Stimulated activated CD4-positive, alpha-beta T cell treated with anti-CD3 and anti-CD28 coated beads, Interleukin-12 subunit alpha, Interleukin-12 subunit beta, amount 100 ng/mL, for 48 hours (primary cell): ENCODE data around the gene DACH1.

ENCODE experiments used
- DNase-seq, 3 donors: peaks; one replicate each; pipeline ENCODE4 v3.0.0-alpha.2; 2020; ENCODE audit warnings: low read depth in 2 of 3, low spot score in 1 of 3

The DACH1 gene

DNA sequence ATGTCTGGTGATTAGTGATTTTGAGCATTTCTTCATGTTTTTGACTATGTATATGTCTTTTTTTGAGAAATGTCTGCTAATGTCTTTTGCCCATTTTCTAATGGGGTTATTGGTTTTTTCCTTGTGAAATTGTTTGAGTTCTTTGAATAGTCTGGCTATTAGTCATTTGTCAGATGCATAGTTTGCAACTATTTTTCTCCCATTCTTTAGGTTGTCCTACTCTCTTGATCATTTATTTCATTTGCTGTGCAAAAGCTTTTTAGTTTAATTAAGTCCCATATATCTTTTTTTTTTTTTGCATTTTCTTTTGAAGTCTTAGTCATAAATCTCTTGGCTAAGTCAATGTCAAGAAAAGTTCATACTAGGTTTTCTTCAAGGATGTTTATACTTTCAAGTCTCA lies 449.8 kb downstream of the DACH1 start:
- no peak for DNase-seq

DNA sequence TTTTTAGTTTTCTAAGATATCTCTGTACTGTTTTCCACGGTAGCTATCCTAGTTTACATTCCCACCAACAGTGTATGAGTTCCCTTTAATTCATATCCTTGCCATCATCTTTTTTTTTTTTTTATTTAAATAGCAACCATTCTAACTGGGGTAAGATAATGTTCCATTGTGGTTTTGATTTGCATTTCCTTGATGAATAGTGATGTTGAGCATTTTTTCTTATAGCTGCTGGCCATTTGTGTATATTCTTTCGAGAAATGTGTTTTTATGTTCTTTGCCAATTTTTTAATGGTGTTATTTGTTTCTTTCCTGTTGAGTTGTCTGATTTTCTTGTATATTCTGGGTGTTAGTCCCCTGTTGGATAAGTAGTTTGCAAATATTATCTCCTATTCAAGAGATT lies 454.8 kb downstream of the DACH1 start:
- DNase-seq = no peak

DNA sequence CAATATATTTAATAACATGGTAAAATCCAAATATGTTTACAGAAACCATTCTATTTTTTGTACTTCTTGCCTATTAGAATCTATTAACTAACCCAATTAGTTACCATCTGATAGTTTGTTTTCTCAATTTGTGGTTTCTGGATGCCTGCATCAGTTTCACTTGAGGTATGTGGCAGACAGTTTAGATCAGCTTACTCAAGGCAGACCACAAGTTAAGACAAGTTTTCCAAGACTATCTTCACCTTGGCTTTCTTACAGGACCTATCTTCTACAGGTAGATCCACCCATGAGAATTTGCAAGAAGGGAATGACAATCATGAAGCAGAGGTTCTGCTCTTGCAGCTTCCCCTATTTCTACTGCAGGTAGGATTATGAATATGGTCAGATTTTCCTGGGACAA lies 458.6 kb downstream of the DACH1 start:
- DNase-seq = no peak

DNA sequence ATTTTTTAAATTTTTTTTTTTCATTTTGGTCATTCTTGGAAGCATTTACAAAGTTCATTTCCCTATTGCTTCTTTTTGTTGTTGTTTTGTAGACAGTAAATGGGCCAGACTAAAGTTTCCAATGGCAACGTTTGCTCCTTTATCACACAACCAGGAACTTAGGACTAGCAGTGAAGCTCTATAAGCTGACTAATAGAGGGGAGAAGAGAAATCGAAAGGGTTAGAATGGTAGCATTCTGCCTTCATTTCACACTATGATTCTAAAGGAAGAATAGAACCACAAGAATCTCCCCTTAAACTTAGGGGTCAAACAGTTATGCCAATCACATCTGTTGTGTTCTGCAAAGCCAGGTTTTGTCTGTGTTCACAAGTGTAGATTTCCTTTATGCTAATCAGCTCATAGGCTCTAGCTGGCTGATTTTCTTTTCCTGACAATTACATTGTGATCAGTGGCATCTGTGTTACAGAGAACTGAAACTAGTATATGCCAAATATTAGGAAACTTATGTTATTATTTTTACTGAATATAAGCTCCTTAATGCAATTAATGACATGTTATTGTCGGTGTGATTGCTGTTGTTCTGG lies 467.3 kb downstream of the DACH1 start:
- DNase-seq = no peak

DNA sequence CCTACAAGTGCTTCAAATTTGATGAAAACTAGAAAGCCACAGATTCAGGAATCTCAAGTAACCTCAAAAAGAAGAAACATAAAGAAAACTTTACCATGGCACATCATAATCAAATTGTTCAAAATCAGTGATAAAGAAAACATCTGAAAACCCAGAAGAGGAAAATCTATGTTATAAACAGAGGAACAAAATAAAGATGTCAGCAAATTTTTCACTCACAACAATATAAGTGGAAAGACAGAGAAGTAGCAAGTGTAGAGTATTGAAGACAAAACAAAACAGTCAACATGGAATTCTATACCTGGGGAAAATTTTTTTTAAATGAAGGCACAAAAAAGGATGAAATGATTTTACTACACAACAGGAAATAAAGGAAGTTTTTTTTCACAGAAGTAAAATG lies 470.9 kb downstream of the DACH1 start:
- no peak for DNase-seq

DNA sequence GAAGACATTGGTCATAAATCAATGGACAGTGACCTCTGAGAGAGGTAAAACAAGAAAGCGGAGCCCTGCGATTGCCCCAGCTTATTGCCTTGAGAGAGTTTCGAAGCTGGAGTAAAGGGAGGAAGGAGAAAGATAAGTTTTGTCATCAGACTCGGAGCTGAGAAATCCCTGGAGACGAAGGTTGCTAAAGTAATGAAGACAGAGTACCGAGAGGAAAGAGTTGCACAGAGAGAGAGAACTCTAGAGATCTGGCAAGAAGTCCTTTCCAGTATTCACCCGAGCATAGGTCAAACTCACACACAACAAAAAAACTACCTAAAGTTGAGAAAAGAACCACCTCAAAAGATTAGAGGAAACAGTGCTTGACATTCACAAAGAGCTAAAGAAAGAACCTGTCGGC lies 472.0 kb downstream of the DACH1 start:
- no peak for DNase-seq

- no peak for DNase-seq
These were observed 472.8 kb downstream of the DACH1 start for GRCh38 chr13:71394176-71394575.
